HEK293 (cell line): ENCODE data around the gene LRP1.

Experiments used
- CTCF ChIP-seq: fragments of 450-650 bp; formaldehyde crosslinking; IDR thresholded peaks from 2 replicates; pipeline ENCODE4 v1.5.1; 2016; ENCODE audit warnings: missing biosample characterization, missing genetic modification characterization
- FEZF1 ChIP-seq: fragments of 450-650 bp; formaldehyde crosslinking; IDR thresholded peaks from 2 replicates; pipeline ENCODE4 v1.5.1; 2016; ENCODE audit warnings: missing biosample characterization, missing genetic modification characterization
- KLF10 ChIP-seq: fragments of 450-650 bp; IDR thresholded peaks from 2 replicates; pipeline ENCODE4 v1.5.1; 2018; ENCODE audit warnings: missing biosample characterization, mild to moderate bottlenecking, missing genetic modification characterization
- YY1 ChIP-seq: fragments of 450-650 bp; formaldehyde crosslinking; IDR thresholded peaks from 2 replicates; pipeline ENCODE4 v1.5.1; 2018; ENCODE audit warnings: missing biosample characterization, missing genetic modification characterization
- ZBTB21 ChIP-seq: fragments of 450-650 bp; formaldehyde crosslinking; IDR thresholded peaks from 2 replicates; pipeline ENCODE4 v1.5.1; 2017; ENCODE audit warnings: missing biosample characterization, missing genetic modification characterization
- ZBTB7A ChIP-seq: fragments of 450-650 bp; formaldehyde crosslinking; IDR thresholded peaks from 2 replicates; pipeline ENCODE4 v1.5.1; 2016; ENCODE audit warnings: low read depth, missing biosample characterization, missing genetic modification characterization
- ZNF155 ChIP-seq: fragments of 450-650 bp; formaldehyde crosslinking; IDR thresholded peaks from 2 replicates; pipeline ENCODE4 v1.5.1; 2016; ENCODE audit warnings: missing biosample characterization, missing genetic modification characterization
- ZNF23 ChIP-seq: fragments of 450-650 bp; formaldehyde crosslinking; IDR thresholded peaks from 2 replicates; pipeline ENCODE4 v1.5.1; 2016; ENCODE audit warnings: missing biosample characterization, missing genetic modification characterization, borderline replicate concordance
- ZNF239 ChIP-seq: fragments of 450-650 bp; formaldehyde crosslinking; IDR thresholded peaks from 2 replicates; pipeline ENCODE4 v1.5.1; 2016; ENCODE audit warnings: missing biosample characterization, missing genetic modification characterization
- ZNF274 ChIP-seq, 2 experiments: fragments of 200-500 bp in 1 of 2; fragments of 450-650 bp in 1 of 2; sonication (Bioruptor generic) in 1 of 2; formaldehyde crosslinking in 1 of 2; IDR thresholded peaks; 2 replicates each; pipeline versions ENCODE4 v1.5.1 to v1.6.1; 2014 to 2016; ENCODE audit warnings: borderline replicate concordance in 1 of 2, inconsistent platforms in 1 of 2, low read length in 1 of 2, missing biosample characterization in 1 of 2, missing genetic modification characterization in 1 of 2
- ZNF645 ChIP-seq: fragments of 450-650 bp; formaldehyde crosslinking; IDR thresholded peaks from 2 replicates; pipeline ENCODE4; 2016; ENCODE audit warnings: missing biosample characterization, missing genetic modification characterization
- TF ChIP-seq, protein P1 (sequence below): fragments of 450-650 bp; formaldehyde crosslinking; IDR thresholded peaks from 2 replicates; pipeline ENCODE4 v1.5.1; 2016; ENCODE audit warnings: missing biosample characterization, missing genetic modification characterization
- TF ChIP-seq, protein P2 (sequence below): fragments of 450-650 bp; formaldehyde crosslinking; IDR thresholded peaks from 2 replicates; pipeline ENCODE4 v1.5.1; 2016; ENCODE audit warnings: missing biosample characterization, missing genetic modification characterization
- TF ChIP-seq, protein P3 (sequence below): fragments of 450-650 bp; formaldehyde crosslinking; IDR thresholded peaks from 2 replicates; pipeline ENCODE4 v1.5.1; 2016; ENCODE audit warnings: missing biosample characterization, missing genetic modification characterization, low read depth

DNA sequence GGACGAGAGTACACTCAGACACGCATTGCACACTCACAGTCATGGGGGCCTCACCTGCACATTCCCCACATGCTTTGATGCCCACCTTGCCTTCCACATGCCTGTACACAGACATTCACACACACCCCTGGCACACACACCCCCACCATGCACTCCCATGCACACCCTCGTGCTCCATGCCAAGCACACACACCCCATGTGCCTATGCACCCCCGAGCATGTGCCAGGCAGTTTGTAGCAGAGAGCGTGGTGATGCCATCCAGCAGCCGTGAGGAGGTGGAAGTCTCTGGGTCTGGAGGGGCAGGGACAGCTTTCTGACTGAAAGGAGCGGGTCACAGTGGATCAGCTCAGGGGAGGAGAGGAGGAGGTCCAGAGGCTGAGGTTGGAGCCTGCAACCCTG, 77.6 kb downstream of the LRP1 start:
- TF ChIP-seq ZNF23 = no peak
- no peak for TF ChIP-seq ZNF155
- no peak for TF ChIP-seq CTCF (tag by site-specific recombination)
- TF ChIP-seq YY1 (tag by site-specific recombination) = no peak
- TF ChIP-seq ZBTB7A (tag by site-specific recombination) = no peak
- TF ChIP-seq ZBTB21 = no peak
- TF ChIP-seq KLF10 (tag by site-specific recombination) = no peak
- TF ChIP-seq, protein P1, sequence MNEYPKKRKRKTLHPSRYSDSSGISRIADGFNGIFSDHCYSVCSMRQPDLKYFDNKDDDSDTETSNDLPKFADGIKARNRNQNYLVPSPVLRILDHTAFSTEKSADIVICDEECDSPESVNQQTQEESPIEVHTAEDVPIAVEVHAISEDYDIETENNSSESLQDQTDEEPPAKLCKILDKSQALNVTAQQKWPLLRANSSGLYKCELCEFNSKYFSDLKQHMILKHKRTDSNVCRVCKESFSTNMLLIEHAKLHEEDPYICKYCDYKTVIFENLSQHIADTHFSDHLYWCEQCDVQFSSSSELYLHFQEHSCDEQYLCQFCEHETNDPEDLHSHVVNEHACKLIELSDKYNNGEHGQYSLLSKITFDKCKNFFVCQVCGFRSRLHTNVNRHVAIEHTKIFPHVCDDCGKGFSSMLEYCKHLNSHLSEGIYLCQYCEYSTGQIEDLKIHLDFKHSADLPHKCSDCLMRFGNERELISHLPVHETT (tag by site-specific recombination) = no peak
- TF ChIP-seq, protein P2, sequence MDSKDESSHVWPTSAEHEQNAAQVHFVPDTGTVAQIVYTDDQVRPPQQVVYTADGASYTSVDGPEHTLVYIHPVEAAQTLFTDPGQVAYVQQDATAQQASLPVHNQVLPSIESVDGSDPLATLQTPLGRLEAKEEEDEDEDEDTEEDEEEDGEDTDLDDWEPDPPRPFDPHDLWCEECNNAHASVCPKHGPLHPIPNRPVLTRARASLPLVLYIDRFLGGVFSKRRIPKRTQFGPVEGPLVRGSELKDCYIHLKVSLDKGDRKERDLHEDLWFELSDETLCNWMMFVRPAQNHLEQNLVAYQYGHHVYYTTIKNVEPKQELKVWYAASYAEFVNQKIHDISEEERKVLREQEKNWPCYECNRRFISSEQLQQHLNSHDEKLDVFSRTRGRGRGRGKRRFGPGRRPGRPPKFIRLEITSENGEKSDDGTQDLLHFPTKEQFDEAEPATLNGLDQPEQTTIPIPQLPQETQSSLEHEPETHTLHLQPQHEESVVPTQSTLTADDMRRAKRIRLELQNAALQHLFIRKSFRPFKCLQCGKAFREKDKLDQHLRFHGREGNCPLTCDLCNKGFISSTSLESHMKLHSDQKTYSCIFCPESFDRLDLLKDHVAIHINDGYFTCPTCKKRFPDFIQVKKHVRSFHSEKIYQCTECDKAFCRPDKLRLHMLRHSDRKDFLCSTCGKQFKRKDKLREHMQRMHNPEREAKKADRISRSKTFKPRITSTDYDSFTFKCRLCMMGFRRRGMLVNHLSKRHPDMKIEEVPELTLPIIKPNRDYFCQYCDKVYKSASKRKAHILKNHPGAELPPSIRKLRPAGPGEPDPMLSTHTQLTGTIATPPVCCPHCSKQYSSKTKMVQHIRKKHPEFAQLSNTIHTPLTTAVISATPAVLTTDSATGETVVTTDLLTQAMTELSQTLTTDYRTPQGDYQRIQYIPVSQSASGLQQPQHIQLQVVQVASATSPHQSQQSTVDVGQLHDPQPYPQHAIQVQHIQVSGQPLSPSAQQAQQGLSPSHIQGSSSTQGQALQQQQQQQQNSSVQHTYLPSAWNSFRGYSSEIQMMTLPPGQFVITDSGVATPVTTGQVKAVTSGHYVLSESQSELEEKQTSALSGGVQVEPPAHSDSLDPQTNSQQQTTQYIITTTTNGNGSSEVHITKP (tag by site-specific recombination) = no peak
- TF ChIP-seq ZNF274 (IDR thresholded peaks at IDR 0.05; ENCODE audit: low read length) = no peak
- no peak for TF ChIP-seq ZNF274 (tag by site-specific recombination; IDR thresholded peaks at IDR 0.05; ENCODE audit: borderline replicate concordance)
- no peak for TF ChIP-seq FEZF1
- no peak for TF ChIP-seq ZNF645 (tag by site-specific recombination)
- no peak for TF ChIP-seq ZNF239
- TF ChIP-seq, protein P3, sequence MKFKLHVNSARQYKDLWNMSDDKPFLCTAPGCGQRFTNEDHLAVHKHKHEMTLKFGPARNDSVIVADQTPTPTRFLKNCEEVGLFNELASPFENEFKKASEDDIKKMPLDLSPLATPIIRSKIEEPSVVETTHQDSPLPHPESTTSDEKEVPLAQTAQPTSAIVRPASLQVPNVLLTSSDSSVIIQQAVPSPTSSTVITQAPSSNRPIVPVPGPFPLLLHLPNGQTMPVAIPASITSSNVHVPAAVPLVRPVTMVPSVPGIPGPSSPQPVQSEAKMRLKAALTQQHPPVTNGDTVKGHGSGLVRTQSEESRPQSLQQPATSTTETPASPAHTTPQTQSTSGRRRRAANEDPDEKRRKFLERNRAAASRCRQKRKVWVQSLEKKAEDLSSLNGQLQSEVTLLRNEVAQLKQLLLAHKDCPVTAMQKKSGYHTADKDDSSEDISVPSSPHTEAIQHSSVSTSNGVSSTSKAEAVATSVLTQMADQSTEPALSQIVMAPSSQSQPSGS (tag by site-specific recombination) = no peak
